ENCODE results near the gene TCF20. TPM values are rescaled to one million over a fixed set of nuclear protein-coding genes. Genes with fewer than 3 reads are reported as not detected.
A peak's percentile ranks its signal among the peaks of the same experiment; 100 is the strongest.

The TCF20 gene
- polyA plus RNA-seq, 1 of the 3 experiments (the other 2 are of a cell fraction): 8.5 TPM

DNA sequence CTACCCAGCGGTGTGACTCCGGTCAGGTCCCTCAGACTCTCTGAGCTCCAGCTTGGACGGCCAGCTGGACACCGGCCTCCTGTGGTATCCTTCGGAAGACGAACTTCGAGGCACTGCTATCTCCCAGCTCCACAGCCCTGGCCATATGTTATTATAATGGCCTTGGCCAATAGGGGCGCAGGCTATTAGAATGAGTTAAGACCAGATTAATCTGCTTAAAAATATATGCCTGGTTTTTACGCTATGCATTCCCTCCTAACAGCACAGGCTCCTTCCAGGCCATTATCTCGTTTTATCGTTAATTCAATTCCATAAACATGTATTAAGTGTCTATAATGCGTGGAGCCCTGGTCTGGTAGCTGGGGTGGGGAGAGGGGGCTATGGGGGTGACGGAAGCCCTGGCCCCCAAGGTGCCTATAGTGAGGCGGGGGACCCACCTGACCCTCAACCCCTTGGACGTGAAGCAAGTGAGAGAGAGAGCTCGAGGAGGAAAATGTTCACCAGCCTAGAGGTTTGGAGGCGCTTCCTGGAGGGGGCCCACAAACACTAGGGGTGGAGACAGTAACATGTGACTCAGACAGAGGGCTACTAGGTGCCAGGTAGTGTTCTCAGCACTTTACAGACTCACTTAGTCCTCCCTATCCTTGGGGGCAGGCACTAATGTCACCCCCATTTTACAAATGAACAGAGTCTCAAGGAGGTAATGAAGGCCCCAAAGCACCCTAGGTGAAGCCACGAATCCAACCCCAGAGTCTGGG lies 37.5 kb upstream of the TCF20 start:
- Histone ChIP-seq H4K20me1 (ENCODE audit: insufficient read depth) (no peaks in the 10 kb centered on the region), H3K4me2 (no peak overlapping the region), H3K9me3 (no peaks in the 10 kb centered on the region), H2AFZ (ENCODE audit: low read depth) (no peak overlapping the region), H3K4me1 (ENCODE audit: control insufficient read depth in 1 of 2, insufficient read depth in 2 of 2, low read depth in 1 of 2, low read length in 1 of 2) (peaks cover 0 to 21% of the 10 kb centered on the region in 2 experiments; a peak in 1 of 4 replicates), H3K27me3 (ENCODE audit: insufficient read depth) (no peaks in the 10 kb centered on the region), H3K4me3 (ENCODE audit: low read depth in 2 of 2, low read length in 1 of 2) (no peak overlapping the region), H3K79me2 (ENCODE audit: insufficient read depth) (no peaks in the 10 kb centered on the region), H3F3A (replicated peaks; ENCODE audit: insufficient read depth) (no peaks in the 10 kb centered on the region), H3K36me3 (replicated peaks in 1 of 2; ENCODE audit: control insufficient read depth in 1 of 2, insufficient read depth in 2 of 2, low read length in 1 of 2) (no peaks in the 10 kb centered on the region), H3K9me2 (no peaks in the 10 kb centered on the region), H3K27ac (ENCODE audit: low read depth in 2 of 2, low read length in 1 of 2) (peak overlapping the region in 1 of 2 experiments; percentile 34; a peak in 2 of 4 replicates), H3K9ac (no peak overlapping the region)
- DNase-seq: peak; percentile 66
- CTCF ChIA-PET: interaction anchor here (0.9 to 2.1 kb wide), 7 partner anchors 10 to 136 kb away, joined by 3 to 20 read pairs (median 4); no protein-coding TSS in a partner anchor
- POLR2A ChIA-PET: no interaction called here
- WGBS (ENCODE audit: low lambda C conversion rate): 85% methylated on average over 10 of the region's 18 CpGs
- TF ChIP-seq JUND (IDR thresholded peaks at IDR 0.05) (no peak), TCF12 (IDR thresholded peaks at IDR 0.05) (no peak), RFX5 (IDR thresholded peaks at IDR 0.05; ENCODE audit: low read length) (no peak), SMC3 (IDR thresholded peaks at IDR 0.05; ENCODE audit: low read depth, low read length) (no peak), SIN3A (IDR thresholded peaks at IDR 0.05; ENCODE audit: borderline replicate concordance, low read depth, low read length) (no peak), MXI1 (IDR thresholded peaks at IDR 0.05; ENCODE audit: low read depth, low read length) (no peak), EP300 (IDR thresholded peaks at IDR 0.05; ENCODE audit: borderline replicate concordance in 1 of 2, low read depth in 1 of 2, low read length in 1 of 2) (peak in 1 of 2 experiments; percentile 68; a peak in 1 of 4 replicates), TAF1 (IDR thresholded peaks at IDR 0.05; ENCODE audit: borderline replicate concordance, low read depth, low read length) (no peak), MEF2A (IDR thresholded peaks at IDR 0.05; ENCODE audit: borderline replicate concordance, low read depth) (no peak), POLR2AphosphoS5 (IDR thresholded peaks at IDR 0.05; ENCODE audit: low read depth, low read length) (no peak), NFIC (IDR thresholded peaks at IDR 0.05; ENCODE audit: borderline replicate concordance) (no peak), FOXJ3 (CRISPR knock-in tag; IDR thresholded peaks at IDR 0.05) (no peak), GATA2 (CRISPR knock-in tag; IDR thresholded peaks at IDR 0.05) (peak; percentile 56), RCOR1 (IDR thresholded peaks at IDR 0.05; ENCODE audit: low read length) (0 out of 2 replicates have a peak, but pooled peaks have one; percentile 22), IRF3 (IDR thresholded peaks at IDR 0.05; ENCODE audit: low read depth, low read length) (no peak), GABPA (IDR thresholded peaks at IDR 0.05; ENCODE audit: low read depth) (no peak), FOSL2 (IDR thresholded peaks at IDR 0.05; ENCODE audit: borderline replicate concordance, low read depth) (no peak), REST (IDR thresholded peaks at IDR 0.05; ENCODE audit: low read depth, low read length) (no peak), YY1 (IDR thresholded peaks at IDR 0.05; ENCODE audit: low read depth) (no peak), RXRA (IDR thresholded peaks at IDR 0.05; ENCODE audit: borderline replicate concordance, low read depth) (no peak), RAD21 (IDR thresholded peaks at IDR 0.05; ENCODE audit: low read length) (no peak), EZH2phosphoT487 (IDR thresholded peaks at IDR 0.05; ENCODE audit: borderline replicate concordance, low read depth) (no peak), USF2 (IDR thresholded peaks at IDR 0.05; ENCODE audit: borderline replicate concordance, low read depth, low read length) (no peak)
- TF ChIP-seq, protein P1, sequence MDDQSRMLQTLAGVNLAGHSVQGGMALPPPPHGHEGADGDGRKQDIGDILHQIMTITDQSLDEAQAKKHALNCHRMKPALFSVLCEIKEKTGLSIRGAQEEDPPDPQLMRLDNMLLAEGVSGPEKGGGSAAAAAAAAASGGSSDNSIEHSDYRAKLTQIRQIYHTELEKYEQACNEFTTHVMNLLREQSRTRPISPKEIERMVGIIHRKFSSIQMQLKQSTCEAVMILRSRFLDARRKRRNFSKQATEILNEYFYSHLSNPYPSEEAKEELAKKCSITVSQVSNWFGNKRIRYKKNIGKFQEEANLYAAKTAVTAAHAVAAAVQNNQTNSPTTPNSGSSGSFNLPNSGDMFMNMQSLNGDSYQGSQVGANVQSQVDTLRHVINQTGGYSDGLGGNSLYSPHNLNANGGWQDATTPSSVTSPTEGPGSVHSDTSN (IDR thresholded peaks at IDR 0.05): no peak
- TF ChIP-seq, protein P2, sequence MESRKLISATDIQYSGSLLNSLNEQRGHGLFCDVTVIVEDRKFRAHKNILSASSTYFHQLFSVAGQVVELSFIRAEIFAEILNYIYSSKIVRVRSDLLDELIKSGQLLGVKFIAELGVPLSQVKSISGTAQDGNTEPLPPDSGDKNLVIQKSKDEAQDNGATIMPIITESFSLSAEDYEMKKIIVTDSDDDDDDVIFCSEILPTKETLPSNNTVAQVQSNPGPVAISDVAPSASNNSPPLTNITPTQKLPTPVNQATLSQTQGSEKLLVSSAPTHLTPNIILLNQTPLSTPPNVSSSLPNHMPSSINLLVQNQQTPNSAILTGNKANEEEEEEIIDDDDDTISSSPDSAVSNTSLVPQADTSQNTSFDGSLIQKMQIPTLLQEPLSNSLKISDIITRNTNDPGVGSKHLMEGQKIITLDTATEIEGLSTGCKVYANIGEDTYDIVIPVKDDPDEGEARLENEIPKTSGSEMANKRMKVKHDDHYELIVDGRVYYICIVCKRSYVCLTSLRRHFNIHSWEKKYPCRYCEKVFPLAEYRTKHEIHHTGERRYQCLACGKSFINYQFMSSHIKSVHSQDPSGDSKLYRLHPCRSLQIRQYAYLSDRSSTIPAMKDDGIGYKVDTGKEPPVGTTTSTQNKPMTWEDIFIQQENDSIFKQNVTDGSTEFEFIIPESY (IDR thresholded peaks at IDR 0.05; ENCODE audit: borderline replicate concordance, low read depth): no peak

Data from SK-N-SH (cell line).